Left ventricle myocardium inferior (tissue), 1 donor: ENCODE data around the gene FAIM2. TPM values are rescaled to one million over a fixed set of nuclear protein-coding genes. Genes with fewer than 3 reads are reported as not detected.

Experiments
- DNase-seq: peaks from one replicate; pipeline ENCODE4 v3.0.0-alpha.2; 2020
- H3K27ac ChIP-seq: fragments of 200-600 bp; replicated peaks from 2 replicates; pipeline ENCODE4 v1.8.0; 2021
- H3K27me3 ChIP-seq: fragments of 200-600 bp; 2 replicates; pipeline ENCODE4 v1.8.0; 2021; ENCODE audit warnings: low read depth
- H3K36me3 ChIP-seq: fragments of 200-600 bp; 2 replicates; pipeline ENCODE4 v1.8.0; 2021
- H3K4me1 ChIP-seq: fragments of 200-600 bp; 2 replicates; pipeline ENCODE4 v1.8.0; 2021
- H3K4me3 ChIP-seq: fragments of 200-600 bp; 2 replicates; pipeline ENCODE4 v1.8.0; 2021; ENCODE audit warnings: mild to moderate bottlenecking, moderate library complexity
- H3K9me3 ChIP-seq: fragments of 200-600 bp; replicated peaks from 2 replicates; pipeline ENCODE4 v1.8.0; 2021
- intact Hi-C: fragments of 100-400 bp; cut with micrococcal nuclease; formaldehyde crosslinking; loops from one replicate; pipeline ENCODE4 v1.11.0; 2022
- total RNA-seq: library from RNA; stranded (reverse); fragmentation: NEBNext Ultra II Directional; extraction: Animal tissue kit (Norgen Biotek cat#: 25700); gene quantifications from one replicate; pipeline ENCODE4 v1.2.1, GENCODE V29; 2021
- TF ChIP-seq, protein P1 (sequence below): fragments of 200-600 bp; IDR thresholded peaks from 2 replicates; pipeline ENCODE4 v1.8.0; 2021; ENCODE audit warnings: antibody characterized with exemption, mild to moderate bottlenecking, borderline replicate concordance
- donor health status: DM: no; HTN: yes; CAD: no; lungs with severe emphysema.

The FAIM2 gene
- total RNA-seq, 1 donor from 2014 or later: 7.4 TPM

DNA sequence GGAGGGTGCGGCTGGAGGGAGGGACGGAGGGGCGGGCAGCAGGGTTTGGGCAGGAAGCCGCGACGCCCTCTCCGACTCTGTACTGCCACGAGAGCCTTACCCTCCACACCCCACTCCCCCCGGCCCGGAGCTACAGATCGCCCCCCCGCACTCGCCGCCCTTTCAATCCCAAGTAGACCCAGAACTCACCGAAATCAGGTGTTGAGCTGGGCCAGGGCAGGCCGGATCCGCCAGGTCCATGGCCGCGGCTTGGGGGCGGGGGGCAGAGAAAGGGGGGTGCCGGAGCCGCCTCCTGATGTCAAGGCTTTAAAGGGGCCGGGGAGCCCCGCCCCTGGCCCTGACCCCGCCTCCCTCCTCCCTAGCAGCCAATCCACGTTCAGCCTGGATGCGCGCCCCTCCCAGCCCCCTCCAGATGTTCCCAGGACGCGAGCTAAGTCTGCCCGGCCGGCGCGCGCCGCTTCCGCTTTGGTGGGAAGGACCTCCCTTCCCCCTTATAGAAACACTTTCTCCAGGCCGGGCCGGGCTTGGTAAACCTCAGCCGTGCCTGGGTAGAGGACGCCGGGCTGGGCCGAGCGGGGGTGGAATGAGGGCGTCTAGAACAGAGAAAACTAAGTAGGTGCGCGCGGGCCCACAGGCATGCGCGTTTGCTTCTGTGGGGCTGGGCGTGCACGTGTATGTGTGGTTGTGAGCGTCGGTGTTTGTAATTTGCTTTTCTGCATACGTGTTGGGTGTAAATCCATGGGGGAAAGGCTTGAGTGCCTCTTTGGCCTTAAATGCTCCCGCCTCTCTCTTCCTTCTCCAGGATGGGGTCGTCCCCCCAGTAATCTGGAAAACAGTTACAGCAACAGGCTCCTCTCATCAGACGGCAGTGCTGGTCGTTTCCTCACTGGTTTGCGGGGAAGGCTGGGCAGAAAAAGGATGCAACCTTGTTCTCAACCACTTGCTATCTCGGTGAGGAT is 75.3 kb downstream of the FAIM2 start, which contains the start of gene NCKAP5L:
NCKAP5L (minus strand) TSS at position 281 of the 959 bp plus-strand sequence. CDS start 24,369 bp downstream, outside the sequence.
- H3K4me3 ChIP-seq: peak within 1 kb of the TSS; percentile 96
- no peaks in the 10 kb centered on the region for H3K9me3 ChIP-seq
- peak; percentile 98 for DNase-seq
- no peaks in the 10 kb centered on the region for H3K27me3 ChIP-seq
- peaks cover 59% of the 10 kb centered on the region for H3K4me1 ChIP-seq
- intact Hi-C loops: no loop called here
- TF ChIP-seq, protein P1, sequence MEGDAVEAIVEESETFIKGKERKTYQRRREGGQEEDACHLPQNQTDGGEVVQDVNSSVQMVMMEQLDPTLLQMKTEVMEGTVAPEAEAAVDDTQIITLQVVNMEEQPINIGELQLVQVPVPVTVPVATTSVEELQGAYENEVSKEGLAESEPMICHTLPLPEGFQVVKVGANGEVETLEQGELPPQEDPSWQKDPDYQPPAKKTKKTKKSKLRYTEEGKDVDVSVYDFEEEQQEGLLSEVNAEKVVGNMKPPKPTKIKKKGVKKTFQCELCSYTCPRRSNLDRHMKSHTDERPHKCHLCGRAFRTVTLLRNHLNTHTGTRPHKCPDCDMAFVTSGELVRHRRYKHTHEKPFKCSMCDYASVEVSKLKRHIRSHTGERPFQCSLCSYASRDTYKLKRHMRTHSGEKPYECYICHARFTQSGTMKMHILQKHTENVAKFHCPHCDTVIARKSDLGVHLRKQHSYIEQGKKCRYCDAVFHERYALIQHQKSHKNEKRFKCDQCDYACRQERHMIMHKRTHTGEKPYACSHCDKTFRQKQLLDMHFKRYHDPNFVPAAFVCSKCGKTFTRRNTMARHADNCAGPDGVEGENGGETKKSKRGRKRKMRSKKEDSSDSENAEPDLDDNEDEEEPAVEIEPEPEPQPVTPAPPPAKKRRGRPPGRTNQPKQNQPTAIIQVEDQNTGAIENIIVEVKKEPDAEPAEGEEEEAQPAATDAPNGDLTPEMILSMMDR: no peak
- peak within 1 kb of the TSS; percentile 98 for H3K27ac ChIP-seq
- H3K36me3 ChIP-seq: no peaks in the 10 kb centered on the region

GRCh38 chr12:49827401-49828099 is 76.2 kb downstream of the FAIM2 start:
- Histone ChIP-seq H3K4me1 (peaks cover 67% of the 10 kb centered on the region), H3K27me3 (no peaks in the 10 kb centered on the region), H3K9me3 (no peaks in the 10 kb centered on the region), H3K4me3 (peak overlapping the region; percentile 96), H3K36me3 (peaks cover 2% of the 10 kb centered on the region), H3K27ac (peak overlapping the region; percentile 98)
- TF ChIP-seq, protein P1: no peak
- DNase-seq: peak; percentile 79
- intact Hi-C loops: no loop called here

DNA sequence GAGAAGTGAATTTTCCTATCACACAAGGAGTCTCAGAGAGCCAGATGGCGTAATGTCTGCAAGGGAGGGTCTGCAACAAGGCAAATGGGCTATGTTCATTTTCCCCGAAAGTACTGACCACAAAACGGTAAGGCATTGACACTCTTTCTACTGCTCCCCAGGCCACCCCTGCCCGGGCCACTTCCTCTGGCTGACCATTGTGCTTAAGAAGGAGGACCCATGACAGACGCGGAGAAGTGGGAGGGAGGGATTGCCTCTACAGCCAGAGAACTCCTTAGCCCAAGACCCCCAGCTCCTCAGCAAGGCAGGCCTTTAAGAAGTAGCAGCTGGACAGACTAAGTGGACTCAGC is 76.7 kb downstream of the FAIM2 start:
- H3K4me3 ChIP-seq: peak overlapping the region; percentile 96
- no peaks in the 10 kb centered on the region for H3K9me3 ChIP-seq
- TF ChIP-seq, protein P1: no peak
- DNase-seq: no peak
- H3K36me3 ChIP-seq: peaks cover 8% of the 10 kb centered on the region
- H3K4me1 ChIP-seq: peaks cover 73% of the 10 kb centered on the region
- intact Hi-C loops: no loop called here
- peak overlapping the region; percentile 98 for H3K27ac ChIP-seq
- H3K27me3 ChIP-seq: no peaks in the 10 kb centered on the region

DNA sequence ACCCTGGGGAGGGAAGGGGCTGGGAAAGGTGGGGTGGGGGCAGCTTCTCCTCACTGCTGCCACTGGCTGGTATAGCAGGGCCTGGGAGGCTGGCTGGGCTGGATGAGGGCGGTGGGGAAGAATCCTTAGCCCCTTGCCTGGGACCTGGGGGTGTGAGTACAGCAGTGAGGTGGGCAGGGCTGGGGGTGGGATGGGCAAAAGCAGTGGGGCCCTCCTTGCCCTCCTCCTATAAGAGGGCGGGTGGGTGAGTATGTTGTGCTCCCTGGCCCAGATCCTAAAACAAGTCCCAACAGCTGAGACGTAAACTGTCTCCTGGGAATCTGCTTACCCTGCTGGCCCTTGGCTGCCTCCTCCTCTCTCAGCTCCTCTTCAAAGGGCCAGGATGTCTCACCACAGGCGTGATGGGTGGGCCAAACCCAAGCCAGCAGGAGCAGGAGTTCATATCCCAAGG is 77.7 kb downstream of the FAIM2 start:
- Histone ChIP-seq H3K27ac (peak overlapping the region; percentile 98), H3K9me3 (no peaks in the 10 kb centered on the region), H3K27me3 (no peaks in the 10 kb centered on the region), H3K4me3 (peak overlapping the region; percentile 96), H3K36me3 (peaks cover 11% of the 10 kb centered on the region), H3K4me1 (peaks cover 83% of the 10 kb centered on the region)
- DNase-seq: no peak
- TF ChIP-seq, protein P1: no peak
- intact Hi-C loops: no loop called here

DNA sequence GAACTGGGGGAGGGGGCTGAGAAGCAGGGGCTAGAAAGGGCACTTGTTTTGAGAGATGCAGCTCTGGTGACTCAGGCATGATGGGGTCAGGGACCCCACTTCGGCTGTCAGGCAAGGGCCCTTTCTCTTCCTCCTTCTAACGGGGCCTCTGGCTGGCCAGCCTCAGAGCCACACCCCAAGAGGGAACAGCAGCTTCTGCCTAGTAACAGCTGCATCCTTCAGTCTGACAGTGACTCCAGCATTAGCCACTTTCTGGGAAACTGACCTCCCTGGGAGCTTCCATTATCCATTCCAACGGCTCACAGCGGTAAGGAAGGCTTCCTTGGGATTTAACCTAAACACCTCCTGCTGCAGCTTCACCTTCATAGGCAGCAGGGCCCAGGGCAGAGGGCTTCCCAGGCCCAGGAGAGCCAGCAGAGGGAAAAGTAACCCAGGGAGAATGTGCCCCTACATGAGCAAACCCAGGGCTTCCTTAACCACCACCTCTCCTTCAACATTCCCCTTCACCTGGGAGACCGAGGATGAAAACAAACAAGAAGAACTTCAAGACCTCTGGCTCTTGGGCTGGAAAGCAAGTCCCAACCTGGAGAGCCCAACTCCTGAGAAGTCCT is 78.2 kb downstream of the FAIM2 start:
- peak overlapping the region; percentile 98 for H3K27ac ChIP-seq
- H3K36me3 ChIP-seq: peaks cover 11% of the 10 kb centered on the region
- peaks cover 88% of the 10 kb centered on the region for H3K4me1 ChIP-seq
- TF ChIP-seq, protein P1: no peak
- peak; percentile 46 for DNase-seq
- peak overlapping the region; percentile 96 for H3K4me3 ChIP-seq
- no peaks in the 10 kb centered on the region for H3K27me3 ChIP-seq
- intact Hi-C loops: no loop called here
- no peaks in the 10 kb centered on the region for H3K9me3 ChIP-seq
